ENCODE data around the gene PCID2.

PCID2 gene

GRCh38 chr13:113219256-113219940 lies 10.9 kb upstream of the PCID2 start:
- DNase-seq: no peak

- DNase-seq: no peak
Measured at GRCh38 chr13:113218586-113218985, 10.1 kb upstream of the PCID2 start.

- DNase-seq: peak; percentile 68 to 77
Measured at GRCh38 chr13:113216254-113217048, 8.0 kb upstream of the PCID2 start.

GRCh38 chr13:113211774-113212173 lies 3.3 kb upstream of the PCID2 start:
- peak; percentile 24 to 38 for DNase-seq

DNA sequence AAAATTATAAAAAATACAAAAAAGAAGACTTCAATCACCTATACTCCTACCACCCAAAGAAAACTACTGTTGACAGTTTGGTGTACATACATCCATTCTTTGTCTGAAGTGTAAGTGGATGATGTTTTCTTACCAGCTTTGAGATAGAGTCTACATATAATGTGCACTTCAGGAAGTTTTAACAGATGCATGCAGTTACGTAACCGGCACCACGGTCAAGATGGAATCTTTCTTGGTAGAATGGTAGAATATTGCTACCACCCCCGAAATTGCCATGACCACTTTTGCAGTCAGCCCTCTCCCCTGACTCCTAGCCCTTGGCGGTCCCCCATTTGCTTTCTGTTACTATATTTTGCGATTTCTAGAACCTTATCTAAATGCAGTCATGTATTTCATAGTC lies 2.4 kb upstream of the PCID2 start:
- DNase-seq: no peak

- DNase-seq: peak; percentile 32 to 53
Measured at GRCh38 chr13:113209759-113210421, 1.4 kb upstream of the PCID2 start.

DNA sequence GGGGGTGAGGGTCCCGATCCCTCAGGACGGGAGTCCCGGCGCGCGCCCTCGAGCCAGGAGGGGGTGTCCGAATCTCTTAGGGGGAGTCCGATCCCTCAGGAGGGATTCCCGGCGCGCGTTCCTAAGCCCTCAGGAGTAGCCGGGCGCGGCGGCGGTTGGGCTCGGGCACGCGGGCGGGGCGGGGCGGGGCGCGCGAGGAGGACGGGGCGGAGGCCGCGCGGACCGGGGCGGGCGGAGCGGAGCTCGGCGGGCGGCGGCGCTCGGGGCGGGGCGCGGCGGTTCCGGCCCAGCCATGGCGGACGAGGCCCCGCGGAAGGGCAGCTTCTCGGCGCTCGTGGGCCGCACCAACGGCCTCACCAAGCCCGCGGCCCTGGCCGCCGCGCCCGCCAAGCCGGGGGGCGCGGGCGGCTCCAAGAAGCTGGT lies 878 bp upstream of the PCID2 start, which contains the start of gene CUL4A:
Gene CUL4A, plus strand, starts transcription at position 278 of the 423 bp plus-strand sequence. Its CDS starts 15 bp downstream, at position 293.
- peak; percentile 66 to 87 for DNase-seq

DNA sequence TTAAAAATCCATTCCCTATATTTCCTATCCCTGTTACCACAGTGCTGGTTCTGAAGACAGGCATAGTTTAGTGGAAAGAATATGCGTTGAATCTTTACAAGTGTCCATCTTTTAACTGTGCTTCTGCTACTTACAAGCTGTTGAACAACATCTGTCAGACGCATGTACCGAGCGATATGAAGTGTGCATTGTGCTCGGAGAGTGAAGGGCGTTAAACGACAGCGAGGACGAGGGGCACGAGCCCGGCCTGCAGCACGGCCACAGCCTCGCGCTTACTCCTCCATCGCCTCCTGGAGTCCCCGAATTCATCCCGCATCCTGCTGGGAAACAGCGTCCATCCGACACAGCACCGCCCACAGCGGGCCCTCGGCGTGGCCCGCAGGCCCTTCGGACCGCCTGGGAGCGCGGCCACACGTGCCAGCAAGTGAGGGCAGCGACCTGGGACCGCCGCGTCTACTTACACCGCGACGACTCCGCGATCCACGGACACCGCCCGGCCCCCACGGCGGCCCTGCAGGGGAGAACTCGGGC lies 514 bp downstream of the PCID2 start:
- peak; percentile 32 to 40 for DNase-seq

DNA sequence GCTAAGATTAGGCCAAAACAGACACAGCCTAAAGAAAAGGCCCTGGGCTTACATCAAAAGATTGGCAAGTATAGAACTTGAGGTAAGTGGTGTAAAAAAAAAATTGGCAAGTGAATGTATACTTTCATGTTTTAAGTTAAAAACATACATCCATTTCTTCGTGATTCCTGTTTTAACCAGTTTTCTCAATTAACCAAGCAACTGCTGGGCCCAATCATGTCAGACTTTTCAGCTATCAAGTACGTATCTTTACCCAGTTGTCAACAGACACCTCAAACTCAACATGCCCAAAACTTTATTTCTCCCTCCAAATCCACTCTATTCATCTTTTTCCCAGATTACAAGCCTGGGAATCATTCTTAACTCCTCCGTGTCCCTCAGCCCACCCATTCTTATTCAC lies 1.0 kb downstream of the PCID2 start:
- DNase-seq: no peak

DNA sequence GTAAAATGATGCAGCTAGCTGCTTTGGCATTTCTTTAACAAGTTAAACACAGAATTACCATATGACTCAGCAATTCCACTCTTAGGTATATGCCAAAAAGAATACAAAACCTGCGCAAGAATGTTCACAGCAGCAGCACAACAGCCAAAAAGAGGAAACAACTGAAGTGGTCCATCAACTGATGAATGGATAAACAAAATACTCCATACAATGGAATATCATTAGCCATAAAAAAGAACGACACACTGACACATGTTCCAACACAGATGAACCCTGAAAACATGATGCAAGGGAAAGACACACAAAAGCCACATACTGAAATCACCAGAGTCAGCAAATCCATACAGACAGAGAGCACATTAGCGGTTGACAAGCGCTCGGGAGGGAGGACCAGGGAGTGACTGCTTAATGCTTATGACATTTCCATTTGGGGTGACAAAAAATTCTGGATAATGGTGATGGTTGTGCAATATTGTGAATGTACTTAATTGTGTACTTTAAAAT lies 3.0 kb downstream of the PCID2 start:
- DNase-seq: no peak

GRCh38 chr13:113204378-113204734 lies 4.1 kb downstream of the PCID2 start:
- no peak for DNase-seq

DNA sequence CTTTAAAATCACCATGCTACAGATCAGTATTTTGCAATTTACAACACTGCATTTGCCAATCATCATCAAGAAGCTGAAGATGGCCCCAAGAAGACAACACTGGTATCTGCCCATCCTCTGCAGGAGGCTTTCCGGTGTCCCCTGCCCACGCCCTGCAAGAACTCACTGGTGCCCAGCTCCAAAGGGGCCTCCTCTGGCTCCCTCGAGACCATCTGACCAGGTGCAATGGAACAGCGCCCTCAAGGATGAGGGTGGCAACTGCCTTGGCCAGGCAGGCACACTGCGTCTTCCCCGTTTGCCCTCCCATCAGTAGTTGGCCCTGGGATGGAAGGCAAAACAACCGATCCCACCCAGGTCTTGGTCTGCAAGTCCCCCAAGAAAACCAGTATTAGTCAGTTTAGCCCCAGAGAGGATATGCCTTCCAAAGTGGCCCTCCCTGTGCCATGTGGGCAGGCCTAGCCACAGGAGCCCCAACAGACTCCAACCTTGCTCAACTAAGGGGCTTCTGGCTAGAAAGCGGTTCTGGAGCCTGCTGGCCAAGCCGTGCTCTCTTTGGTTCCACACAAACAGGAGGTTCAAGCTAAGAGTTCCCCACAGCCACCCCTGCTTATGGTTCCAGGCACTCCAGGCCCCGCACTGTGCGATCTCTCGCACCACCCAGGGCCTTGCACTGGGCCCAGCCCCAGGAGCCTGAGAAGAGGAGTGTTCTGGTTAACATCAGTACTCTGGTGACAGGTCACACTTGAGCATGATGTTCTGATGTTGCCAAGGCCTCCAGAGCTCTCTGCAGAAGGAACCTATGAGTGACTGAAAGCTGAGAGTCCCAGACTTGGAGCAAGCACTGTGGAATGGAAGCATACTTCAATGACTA lies 4.7 kb downstream of the PCID2 start:
- DNase-seq: no peak

- no peak for DNase-seq
Measured at GRCh38 chr13:113202912-113203311, 5.6 kb downstream of the PCID2 start.

DNA sequence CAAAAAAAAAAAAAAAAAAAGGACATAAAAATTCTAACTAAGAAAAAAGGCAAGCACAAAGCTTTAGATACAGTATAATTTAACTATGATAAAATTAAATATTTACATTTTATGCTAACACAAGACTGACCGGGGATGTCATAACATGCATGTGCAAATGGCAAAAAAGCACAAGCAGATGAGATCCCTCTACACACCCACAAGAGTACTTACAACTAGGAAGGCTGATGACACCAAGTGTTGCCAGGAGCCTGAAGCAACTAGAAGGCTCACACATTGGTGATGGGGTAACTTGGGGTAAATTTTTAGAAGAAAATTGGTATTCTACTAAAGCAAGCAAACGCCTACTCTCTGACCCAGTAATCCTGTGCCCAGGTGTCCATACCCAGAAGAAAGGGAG lies 6.7 kb downstream of the PCID2 start:
- no peak for DNase-seq

GRCh38 chr13:113196970-113197737 lies 11.3 kb downstream of the PCID2 start:
- DNase-seq: no peak

DNA sequence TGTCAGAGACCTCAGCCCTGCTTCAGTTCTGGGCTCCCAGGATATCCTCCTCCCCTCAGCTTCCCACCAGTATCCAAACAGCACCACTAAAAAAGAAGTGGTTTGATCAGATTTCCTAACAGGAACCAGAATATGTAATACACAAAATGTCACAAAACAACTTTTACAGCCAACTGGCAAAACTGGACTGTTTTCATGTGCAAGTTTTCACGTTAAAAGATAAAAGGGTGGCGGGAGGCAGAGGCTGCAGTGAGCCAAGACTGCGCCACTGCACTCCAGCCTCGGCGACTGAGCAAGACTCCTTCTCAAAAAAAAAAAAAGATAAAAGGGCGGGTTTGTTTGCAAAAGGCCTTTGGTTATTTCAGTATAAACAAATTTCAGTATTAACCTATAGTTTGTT lies 13.1 kb downstream of the PCID2 start:
- no peak for DNase-seq

DNA sequence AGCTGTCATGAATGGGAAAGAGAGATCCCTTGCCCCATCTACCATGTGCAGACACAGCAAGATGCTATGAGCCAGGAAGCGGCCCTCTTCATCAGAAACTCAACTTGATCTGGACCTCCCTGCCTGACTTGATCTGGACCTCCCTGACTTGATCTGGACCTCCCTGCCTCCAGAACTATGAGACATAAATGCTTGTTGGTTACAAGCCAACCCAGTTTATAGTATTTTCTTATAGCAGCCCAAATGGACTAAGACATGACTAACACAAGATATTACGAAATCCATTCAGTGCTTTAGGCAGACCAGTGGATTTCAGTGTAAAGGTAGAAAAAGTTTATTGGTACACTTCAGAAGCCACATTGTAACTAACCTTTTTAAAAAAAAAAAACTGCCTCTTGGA lies 15.6 kb downstream of the PCID2 start:
- no peak for DNase-seq

GRCh38 chr13:113192279-113192678 lies 16.2 kb downstream of the PCID2 start:
- DNase-seq: no peak

DNA sequence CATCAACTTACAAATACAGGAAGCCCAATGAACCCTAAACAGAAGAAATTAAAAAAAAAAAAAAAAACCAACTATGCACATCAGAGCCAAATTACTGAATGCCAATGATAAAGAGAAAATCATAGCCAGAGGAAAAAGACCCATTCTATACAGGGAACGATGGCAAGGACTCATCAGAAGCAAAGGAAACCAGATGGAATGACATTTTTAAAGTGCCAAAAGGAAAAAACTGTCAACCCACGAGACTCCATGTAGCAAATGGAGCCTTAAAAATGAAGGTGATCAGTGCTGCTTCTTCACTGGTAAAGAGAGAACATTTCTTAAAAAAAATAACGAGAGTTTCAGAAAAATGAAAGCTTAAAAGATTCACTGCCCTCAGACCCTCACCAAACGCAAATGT lies 18.3 kb downstream of the PCID2 start:
- no peak for DNase-seq

- DNase-seq: no peak
Measured at GRCh38 chr13:113187883-113188665, 20.4 kb downstream of the PCID2 start.

GRCh38 chr13:113187263-113187669 lies 21.2 kb downstream of the PCID2 start:
- no peak for DNase-seq
